Fibroblast of villous mesenchyme (primary cell): ENCODE results near the gene COX18. TPM values are rescaled to one million over a fixed set of nuclear protein-coding genes. Genes with fewer than 3 reads are reported as not detected.

Experiments
- DNase-seq: peaks from one replicate; pipeline ENCODE4 v3.0.0-alpha.2; 2010; ENCODE audit warnings: low read depth
- H3K4me3 ChIP-seq: 2 replicates; pipeline ENCODE4 v1.5.1; 2011; ENCODE audit warnings: low read depth, mild to moderate bottlenecking, low read length
- total RNA-seq: library from RNA; depleted of rRNA; stranded (reverse); fragments of >200 nt; gene quantifications from 2 replicates; pipeline ENCODE4 v1.2.3, GENCODE V29; 2012
- TF ChIP-seq, protein P1 (sequence below): IDR thresholded peaks from 2 replicates; pipeline ENCODE4 v1.5.1; 2012; ENCODE audit warnings: low read depth, mild to moderate bottlenecking, low read length; ENCODE audit not compliant: insufficient read depth

Gene COX18
- total RNA-seq, 1 donor: 36.3 TPM

DNA sequence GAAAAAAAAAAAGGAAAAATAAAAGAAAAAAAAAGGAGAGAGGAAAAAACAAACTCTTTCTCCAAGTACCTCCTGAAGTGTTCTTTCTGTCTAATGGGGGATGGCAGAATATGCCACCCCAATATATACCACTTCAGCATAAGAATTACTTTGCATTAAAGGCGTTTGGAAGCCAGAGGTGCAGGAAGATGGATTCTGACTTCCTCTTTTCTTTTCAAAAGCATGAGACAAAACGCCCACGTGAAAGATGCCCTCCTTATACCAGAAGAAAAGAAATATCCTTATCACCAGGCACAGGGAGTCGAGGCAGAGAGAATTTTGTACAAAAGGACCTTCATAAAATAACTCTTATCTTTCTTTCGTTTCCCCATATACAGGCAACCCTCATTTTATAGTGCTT, 40.9 kb downstream of the COX18 start:
- no peak overlapping the region for H3K4me3 ChIP-seq
- TF ChIP-seq, protein P1, sequence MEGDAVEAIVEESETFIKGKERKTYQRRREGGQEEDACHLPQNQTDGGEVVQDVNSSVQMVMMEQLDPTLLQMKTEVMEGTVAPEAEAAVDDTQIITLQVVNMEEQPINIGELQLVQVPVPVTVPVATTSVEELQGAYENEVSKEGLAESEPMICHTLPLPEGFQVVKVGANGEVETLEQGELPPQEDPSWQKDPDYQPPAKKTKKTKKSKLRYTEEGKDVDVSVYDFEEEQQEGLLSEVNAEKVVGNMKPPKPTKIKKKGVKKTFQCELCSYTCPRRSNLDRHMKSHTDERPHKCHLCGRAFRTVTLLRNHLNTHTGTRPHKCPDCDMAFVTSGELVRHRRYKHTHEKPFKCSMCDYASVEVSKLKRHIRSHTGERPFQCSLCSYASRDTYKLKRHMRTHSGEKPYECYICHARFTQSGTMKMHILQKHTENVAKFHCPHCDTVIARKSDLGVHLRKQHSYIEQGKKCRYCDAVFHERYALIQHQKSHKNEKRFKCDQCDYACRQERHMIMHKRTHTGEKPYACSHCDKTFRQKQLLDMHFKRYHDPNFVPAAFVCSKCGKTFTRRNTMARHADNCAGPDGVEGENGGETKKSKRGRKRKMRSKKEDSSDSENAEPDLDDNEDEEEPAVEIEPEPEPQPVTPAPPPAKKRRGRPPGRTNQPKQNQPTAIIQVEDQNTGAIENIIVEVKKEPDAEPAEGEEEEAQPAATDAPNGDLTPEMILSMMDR: no peak
- DNase-seq: no peak

DNA sequence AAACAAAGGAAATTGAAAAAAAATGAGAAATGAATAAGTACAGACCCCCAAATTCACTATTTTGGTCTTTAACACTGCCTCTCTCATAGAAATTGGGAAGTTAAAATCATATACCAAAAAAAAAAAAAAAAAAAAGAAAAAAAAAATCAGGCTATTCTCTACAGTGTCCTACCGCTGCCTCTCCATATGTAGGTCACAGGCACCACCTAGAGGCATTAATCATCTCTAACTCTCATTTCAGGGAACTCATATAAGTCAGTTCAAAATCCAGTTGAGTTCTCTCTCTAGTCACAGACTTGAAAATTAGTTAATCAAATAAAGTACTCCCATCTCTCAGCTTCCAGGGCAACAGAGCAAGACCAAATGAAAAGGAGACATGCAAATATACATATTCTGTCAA, 47.9 kb downstream of the COX18 start:
- DNase-seq: peak; percentile 46

DNA sequence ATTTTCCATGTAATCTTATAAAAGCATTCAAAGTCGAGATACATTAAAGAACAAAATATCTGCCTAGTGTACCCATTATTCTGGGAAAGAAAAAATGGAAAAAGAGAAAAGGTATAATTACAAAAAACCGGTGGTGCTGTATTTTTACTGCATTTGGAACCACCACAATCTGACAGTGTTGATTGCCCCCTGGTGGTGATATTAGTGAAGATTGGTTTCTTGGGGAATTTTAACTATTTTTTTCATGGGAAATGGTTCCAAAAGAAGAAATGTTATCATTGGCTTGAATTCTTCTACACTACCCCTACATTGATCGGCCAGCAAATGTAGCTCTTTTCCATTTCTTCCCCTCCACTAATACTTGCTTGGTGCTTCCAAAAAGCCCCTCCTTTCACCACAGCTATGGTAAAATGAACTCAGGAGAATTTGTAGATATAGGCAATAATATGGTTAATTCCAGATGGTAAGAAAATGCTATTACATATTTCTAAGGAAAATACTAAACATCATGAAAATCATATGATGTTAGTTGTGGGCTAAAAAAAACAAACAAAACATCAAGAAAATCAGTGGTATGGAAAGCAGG, 50.0 kb downstream of the COX18 start:
- TF ChIP-seq, protein P1: peak; percentile 69
- peak; percentile 52 for DNase-seq
- no peak overlapping the region for H3K4me3 ChIP-seq

More for the DNA sequence above, 47.9 kb downstream of the COX18 start:
- TF ChIP-seq, protein P1: peak; percentile 45
- H3K4me3 ChIP-seq: no peak overlapping the region

DNA sequence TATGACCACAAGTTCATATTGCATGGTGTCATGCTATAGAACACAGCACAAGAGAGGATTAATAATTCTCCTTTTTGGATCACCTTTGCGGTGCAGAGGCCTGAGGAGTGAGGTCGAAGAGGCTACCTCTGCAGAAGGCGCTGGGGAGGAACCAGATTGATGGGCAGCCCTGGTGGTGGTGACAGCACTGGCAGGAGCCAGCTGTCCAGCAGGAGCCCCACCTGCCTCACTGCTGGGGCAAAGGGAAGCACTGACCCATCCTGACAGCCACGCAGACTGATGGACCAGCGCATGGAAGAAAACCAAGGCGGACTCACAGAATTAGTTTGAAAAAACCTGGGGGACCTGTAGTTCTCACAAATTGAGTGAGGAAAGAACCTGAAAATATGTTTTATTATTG, 50.9 kb downstream of the COX18 start:
- DNase-seq: no peak
- no peak overlapping the region for H3K4me3 ChIP-seq
- TF ChIP-seq, protein P1: no peak

DNA sequence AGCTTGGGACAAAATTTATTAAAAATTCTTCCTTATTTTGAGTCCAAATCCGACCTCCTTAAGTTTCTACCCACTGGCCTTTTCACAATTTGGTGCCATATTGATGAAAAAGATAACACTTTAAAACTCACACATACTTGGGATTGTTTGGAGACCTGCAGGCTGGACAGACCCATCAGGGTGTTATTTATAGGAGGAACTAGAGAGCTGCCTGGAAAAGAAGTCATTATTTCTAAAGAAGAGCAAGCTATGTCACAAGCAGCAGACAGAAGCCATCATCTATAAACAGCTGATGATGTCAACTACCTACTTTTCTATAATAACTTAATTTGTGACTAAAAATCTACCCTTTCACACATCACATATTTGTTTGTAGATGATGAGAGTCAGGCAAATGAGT, 56.2 kb downstream of the COX18 start:
- TF ChIP-seq, protein P1: no peak
- H3K4me3 ChIP-seq: no peak overlapping the region
- no peak for DNase-seq

DNA sequence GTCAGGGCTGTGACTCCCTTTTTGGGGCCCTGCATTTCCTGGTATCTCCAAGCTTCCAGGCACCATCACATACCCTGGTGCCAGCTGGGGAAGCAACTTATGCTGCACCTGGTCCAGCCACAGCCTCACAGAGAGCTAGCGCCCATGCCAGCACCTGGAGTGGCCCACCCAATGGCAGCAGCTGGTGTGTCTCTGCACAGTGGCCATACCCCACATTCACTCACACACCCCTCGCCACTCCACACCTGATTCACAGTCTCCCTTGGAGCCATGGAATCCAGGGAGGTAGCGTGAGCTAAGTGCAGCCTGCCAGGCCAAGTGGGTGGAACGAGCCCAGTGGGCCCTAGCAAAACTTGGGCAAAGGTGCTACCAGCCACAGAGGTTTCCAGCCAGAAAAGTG, 56.8 kb downstream of the COX18 start:
- TF ChIP-seq, protein P1: no peak
- DNase-seq: no peak
- no peak overlapping the region for H3K4me3 ChIP-seq

DNA sequence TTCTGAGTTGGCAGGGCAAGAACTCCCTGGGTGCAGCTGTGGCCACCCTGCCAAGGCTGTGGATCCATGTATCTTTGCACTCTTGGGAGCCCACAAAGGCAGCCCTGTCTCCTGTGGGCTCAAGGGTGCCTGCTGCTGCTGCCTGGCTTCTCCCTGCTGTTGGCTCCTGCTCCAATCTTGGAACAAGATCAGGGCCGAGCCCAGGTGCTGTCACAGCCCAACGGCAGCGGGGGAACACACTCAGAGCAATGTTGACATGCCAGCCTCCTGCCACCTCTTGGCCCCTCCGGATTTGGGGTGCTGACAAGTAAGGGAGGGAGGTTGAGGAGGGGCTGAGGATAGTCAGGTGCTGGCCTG, 57.9 kb downstream of the COX18 start:
- no peak for DNase-seq
- H3K4me3 ChIP-seq: no peak overlapping the region
- TF ChIP-seq, protein P1: no peak
